Bone marrow (tissue), 2 donors: ENCODE results near the gene GLS2.
"Not testable (repeated sequence)": the region's sequence is repeated elsewhere in the genome, so short reads cannot be mapped to it uniquely, and the experiment has no call there.

Experiments
- DNase-seq, 2 donors: peaks; one replicate each; lab custom pipeline; 2025; lab: John Stamatoyannopoulos, UW

GLS2 gene

DNA sequence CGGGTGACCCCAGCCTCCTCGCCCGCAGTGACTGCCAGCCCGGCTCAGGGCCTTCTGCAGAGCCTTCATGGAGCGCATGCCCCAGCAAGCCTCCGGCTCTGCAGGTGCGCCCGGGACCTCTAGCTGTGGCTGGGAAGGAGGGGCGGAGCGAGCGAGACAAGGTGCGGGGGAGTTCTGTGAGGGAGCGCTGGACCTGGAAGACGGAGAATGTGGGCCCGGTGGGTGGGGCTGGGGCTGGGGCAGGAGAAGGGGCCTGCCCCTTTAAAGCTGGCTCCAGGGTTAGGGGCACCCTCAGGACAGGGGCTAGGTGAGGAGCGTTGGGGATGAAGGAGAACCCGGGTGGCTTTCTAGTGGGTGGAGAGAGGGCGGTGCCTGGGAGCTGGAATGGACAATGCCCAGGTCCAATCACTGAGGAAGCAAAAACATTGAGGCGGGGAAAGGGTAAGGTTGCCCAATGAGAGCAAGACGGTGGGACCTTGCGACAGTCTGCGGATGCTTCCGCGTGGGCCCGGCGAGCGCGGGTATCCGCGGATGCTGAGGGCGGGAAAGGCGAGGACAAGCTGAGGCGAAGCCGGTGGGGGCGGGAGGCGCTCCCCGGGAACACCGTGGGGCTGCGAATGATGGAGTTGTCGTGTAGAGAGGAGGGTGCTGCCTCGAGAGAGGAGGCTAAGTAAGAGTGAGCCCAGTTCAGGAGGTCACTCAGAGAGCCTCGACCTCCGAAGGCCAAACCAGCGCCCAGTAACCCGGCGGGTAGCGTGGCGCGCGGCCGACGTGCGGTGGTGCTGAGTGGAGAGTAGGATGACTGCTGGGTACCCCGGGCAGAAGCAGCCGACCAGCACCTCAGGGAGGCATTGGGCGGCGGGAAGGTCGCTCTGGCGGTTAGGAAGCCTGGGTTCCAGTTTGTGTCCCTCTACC is at the start of gene GLS2:
Gene GLS2, minus strand, starts transcription at position 121 of the 915 bp plus-strand sequence. Its CDS starts 43 bp downstream, at position 78.
- DNase-seq, result peak in 1 of 2 donors; percentile 18

DNA sequence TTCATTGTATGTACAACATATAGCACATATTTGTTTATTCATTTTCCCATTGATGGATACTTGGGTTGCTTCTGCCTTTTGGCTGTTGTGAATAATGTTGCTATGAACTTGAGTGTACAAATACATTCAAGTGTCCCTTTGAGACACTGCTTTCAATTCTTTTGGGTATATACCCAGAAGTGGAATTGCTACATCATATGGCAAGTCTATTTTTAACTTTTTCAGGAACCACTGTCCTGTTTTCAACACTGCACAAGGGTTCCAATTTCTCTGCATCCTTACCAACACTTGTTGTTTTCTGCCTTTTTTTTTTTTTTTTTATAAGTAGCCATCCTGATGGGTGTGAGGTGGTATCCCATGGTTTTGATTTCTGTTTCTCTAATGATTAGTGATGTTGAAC is 49.6 kb upstream of the GLS2 start:
- DNase-seq, result no peak

DNA sequence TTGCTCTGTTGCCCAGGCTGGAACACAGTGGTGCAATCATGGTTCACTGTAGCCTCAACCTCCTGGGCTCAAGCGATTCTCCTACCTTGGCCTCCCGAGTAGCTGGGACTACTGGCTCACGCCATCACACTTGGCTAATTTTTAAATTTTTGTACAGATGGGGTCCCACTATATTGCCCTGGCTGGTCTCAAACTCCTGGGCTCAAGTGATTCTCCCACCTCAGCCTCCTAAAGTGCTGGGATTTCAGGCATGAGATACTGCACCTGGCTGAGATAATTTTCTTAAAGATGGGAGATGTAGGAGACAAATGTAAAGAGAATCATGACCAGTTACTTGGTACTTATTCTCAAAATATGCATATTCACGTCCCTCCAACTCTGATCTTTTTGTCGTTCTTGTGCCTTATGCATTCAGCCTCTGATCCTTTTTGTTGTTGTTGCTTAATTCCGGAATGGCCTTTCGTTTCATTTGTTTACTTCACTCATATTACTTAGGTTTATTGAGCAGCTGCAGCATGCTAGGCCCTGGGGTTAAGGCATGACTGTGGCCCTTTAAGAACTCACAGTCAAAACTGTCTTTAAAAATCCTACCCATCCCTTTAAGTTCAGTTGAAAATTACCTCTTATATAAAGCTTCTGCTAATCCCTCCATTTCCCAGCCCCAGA is 42.6 kb upstream of the GLS2 start:
- DNase-seq, result no peak

DNA sequence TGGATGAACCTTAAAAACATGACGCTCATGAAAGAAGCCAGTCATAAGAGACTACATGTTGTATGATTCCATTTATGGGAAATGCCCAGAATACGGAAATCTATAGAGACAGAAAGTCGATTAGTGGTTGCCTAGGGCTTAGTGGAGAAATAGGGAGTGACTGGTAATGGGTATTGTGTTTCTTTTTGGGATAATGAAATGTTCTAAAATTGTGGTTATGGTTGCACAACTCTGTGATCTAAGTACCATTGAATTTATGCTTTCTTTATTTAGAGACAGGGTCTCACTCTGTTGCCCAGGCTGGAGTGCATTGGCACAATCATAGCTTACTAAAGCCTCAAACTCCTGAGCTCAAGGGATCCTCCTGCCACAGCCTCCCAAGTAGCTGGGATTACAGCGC is 41.7 kb upstream of the GLS2 start:
- no peak for DNase-seq

DNA sequence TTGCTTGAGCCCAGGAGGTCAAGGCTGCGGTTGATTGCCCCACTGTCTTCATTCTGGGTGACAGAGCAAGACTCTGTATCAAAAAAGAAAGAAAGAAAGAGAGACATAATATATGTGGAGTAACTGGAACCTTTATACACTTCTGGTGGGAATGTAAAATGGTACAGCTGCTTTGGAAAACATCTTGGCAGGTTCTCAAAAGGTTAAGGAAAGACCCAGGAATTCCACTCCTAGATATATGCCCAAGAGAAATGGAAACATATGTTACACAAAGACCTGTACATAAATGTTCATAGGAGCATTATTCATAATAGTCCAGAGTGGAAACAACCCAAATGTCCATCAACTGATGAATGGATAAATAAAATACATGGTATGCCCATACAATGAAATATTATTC is 40.9 kb upstream of the GLS2 start:
- DNase-seq, result no peak

DNA sequence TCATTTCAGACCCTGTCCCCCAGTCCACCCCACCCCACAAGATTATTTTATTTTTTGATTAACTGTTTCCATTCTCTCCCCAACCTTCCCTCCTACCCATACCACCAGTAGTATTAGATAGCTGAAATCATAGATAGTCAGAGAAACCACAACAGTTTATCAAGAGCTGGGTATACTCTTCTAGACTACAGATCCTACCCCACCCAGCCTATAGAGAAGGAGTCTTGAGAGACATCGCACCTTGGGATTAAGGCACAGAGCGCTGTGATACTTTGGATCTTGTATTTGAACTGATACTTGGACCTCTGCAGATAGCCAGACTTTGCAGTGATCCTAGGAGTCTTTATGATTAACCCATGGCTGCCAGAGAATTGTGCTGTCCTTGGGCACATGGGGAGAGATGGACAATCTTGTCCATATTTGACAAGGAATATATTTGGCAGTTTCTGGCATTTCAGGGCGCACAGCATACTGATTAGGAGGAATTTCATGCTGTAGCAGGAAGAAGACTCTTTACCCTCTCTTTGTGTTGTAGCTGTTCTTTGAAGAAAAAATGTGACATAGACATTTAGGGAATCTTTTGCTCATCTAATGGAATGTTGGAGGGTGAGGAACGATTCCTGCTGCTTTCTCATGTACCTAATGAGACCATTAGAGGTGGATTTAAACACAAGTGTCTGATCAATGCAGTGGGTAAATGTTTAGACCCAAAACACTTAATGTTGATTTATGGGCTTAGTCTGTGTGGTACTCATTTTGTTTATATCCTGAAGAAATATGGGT is 34.6 kb upstream of the GLS2 start:
- DNase-seq, result no peak

DNA sequence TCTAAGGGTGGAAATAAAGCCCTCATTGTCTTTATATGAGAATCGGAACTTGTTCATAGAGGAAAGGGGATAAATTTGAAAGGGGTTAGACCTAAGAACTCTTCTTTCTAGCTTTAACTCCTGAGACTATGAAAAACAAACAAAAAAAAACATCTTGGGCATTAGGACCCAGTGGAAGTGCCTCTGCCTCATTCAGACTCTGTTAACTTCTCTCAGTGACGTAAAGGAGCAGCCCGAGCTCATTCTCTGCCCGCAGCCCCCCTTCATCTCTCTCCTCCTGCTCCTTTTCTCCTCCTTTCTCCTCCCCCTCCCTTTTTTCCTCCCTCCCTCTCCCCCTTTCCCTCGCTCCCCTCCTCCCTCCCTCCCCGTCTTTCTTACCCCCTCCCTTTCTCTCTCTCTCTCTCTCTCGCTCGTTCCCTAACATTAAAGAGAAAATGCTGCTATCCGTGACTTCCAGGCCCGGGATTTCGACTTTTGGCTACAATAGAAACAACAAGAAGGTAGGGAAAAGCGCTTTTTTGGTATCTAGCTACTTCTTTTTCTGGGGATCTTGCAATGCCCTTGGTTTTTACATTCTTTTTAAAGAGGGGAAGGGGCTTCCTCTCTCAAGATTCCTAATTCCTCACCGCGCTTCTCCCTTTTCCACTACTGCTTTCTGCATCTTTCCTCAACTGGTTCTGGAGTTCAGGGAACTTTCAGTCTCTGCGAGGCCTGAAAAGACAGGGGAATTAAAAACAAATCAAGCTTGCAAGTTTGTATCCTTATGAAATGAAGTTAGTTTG is 33.8 kb upstream of the GLS2 start, which contains the start of gene RBMS2:
Gene RBMS2, plus strand, starts transcription at position 231 of the 782 bp plus-strand sequence. Its CDS starts 204 bp downstream, at position 435.
- DNase-seq, result peak in 1 of 2 donors; percentile 58

DNA sequence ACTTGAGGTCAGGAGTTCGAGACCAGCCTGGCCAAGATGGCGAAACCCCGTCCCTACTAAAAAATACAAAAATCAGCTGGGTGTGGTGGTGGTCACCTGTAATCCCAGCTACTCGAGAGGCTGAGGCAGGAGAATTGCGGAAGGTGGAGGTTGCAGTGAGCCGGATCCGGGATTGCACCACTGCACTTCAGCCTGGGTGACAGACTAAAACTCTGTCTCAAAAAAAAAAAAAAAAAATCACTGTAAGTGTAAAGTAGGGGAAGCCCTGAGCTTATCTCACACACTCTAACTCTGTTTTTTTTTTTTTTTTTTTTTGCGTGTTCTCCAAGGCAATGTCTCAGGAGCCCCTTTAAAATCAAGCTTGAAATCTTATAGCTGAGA is 33.2 kb upstream of the GLS2 start:
- no peak for DNase-seq

DNA sequence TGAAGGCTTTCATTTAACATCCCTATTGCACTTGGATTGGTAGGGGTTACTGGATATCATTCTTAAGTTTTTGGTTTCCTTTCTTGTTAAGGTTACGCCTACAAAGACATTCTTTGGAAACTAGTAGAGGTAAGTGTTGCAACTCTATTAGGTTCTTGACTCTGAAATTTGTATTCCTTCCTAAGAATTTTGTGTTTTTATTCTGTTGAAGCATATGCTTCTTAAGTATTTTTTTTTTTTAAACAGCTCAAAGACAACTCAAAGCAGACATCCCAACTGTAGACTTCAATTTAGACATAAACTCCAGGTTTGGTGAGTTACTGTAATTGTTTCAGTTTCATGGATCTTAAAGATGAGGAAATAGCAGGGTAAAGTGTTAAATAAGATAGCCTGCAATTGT is 32.5 kb upstream of the GLS2 start:
- no peak for DNase-seq

DNA sequence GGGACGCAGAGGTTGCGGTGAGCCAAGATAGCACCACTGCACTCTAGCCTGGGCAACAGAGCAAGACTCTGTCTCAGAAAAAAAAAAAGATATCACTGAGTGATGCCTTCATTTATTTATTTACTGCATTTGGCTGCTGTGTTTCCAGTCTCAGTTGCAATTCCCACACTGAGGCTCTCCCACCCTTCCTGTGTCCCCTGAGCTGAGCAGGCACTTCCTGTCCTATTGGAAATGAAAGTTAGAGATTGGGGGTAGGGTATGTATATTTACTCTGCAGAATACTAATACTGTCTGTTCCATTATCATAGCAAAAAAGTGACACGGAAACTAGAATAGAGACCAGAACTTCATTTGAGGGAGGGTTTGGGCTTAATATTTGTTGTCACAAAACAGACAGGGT is 32.1 kb upstream of the GLS2 start:
- DNase-seq, result no peak

DNA sequence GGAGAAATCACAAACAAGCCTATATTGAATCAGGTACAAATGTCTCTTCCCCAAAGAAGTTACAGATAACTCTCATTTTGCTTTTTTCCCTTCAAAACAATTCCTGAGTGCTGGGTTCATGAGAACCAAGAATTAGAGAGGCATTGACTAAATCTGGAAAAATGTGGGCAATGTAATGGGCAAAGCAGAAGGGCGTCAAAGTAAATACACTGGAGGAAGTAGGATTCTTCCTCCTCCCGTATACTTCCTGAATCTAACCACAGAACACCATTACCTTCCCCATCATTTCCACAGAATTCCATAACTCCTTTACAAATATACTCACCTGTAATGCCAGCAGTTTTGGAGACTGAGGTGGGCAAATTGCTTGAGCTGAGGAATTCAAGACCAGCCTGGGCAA is 30.6 kb upstream of the GLS2 start:
- DNase-seq, result no peak

DNA sequence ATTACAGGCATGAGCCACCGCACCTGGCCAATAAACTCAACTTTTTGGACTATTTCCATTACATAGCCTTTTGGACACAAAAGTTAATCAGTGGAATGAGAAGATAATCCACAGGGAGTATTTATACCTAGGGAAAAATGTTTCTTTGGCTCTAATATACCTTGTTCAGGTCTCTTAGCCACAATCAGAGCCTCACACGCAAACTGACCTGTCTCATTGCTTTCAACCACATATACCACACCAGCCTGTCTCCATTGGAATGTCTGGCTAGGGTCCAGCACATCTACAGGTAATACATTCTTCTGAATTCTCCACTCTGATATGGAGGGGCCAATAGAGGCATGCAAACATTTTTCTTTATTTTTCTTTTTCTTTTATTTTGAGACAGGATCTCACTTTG is 29.9 kb upstream of the GLS2 start:
- DNase-seq, result no peak

DNA sequence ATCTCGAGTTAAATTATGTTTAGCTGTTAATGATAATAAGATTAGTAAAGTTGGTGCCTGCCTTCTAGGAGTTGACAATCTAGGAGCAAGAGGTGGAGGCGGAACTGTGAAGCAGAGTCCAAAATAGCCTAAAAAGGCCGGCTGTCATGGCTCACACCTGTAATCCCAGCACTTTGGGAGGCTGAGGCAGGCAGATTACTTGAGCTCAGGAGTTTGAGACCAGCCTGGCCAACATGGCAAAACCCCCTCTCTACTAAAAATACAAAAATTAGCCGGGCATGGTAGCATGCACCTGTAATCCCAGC is 26.0 kb upstream of the GLS2 start:
- DNase-seq, result not testable (repeated sequence)

DNA sequence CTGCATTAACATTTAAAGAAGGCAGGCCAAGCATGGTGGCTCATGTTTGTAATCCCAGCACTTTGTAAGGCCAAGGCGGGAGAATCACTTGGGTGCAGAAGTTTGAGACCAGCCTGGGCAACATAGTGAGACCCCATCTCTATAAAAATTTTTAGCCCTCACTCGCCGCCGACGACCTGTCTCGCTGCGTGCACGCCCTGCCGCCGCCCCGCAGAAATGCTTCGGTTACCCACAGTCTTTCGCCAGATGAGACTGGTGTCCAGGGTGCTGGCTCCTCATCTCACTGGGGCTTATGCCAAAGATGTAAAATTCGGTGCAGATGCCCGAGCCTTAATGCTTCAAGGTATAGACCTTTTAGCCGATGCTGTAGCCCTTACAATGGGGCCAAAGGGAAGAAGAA is 22.8 kb upstream of the GLS2 start:
- no peak for DNase-seq

DNA sequence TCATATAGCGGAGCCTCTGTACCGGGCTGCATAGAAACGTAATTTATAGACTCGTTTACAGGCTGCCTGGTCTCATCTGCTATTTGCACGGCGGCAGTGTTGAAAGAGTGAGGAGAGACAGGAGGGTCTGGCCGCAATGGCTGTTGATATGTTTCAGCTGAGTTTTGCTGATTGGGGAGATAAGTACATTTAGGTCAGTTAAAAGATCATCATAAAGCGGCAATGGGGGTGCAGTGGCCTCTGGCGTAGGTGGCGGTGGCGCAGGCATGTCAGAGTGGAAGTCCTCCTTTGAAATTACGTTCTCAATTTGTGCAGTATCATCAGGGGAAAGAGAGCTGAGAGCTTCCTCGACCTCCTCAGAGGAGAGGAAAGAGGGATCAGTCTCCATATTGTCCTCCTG is 11.9 kb upstream of the GLS2 start:
- not testable (repeated sequence) for DNase-seq

DNA sequence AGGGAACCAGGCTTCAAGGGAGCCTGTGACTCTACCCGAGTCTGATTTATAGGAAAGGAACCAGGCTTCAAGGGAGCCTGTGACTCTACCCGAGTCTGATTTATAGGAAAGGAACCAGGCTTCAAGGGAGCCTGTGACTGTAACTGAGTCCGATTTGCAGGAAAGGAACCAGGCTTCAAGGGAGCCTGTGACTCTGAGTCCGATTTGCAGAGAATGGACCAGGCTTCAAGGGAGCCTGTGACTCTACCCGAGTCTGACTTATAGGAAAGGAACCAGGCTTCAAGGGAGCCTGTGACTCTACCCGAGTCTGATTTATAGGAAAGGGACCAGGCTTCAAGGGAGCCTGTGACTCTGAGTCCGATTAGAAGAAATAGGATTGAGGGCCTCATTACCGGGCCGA is 11.5 kb upstream of the GLS2 start:
- DNase-seq, result not testable (repeated sequence)

DNA sequence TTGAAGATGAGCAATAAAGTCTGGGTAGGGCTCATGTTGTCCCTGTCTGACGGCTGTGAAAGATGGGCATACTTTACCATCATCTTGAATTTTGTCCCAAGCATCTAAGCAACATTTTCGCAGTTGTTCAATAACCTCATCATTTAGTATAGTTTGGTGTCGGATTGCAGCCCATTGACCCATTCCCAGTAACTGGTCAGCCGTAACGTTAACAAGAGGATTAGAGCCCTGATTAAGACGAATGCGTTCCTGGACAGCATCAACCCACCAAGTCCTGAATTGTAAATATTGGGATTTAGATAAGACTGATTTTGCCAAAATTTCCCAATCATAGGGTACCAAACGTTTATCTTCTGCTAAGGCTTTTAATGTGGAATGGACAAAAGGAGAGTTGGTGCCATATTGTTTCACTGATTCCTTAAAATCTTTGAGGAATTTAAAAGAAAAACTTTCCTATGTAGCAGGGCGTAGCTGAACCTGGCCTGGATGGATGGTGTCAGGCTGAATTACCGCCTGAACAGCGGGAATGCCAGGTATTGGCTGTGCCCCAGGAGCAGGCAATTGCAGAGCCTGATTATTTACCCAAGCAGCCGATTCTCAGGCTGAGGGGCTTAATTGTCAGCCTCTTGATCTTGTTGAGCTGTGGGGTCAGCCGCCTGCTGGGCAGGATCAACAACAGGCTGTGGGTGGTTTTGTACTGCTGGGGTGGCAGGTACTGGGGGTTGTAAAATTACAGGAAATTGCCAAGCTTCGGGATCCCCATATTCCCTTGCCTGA is 10.4 kb upstream of the GLS2 start:
- not testable (repeated sequence) for DNase-seq

DNA sequence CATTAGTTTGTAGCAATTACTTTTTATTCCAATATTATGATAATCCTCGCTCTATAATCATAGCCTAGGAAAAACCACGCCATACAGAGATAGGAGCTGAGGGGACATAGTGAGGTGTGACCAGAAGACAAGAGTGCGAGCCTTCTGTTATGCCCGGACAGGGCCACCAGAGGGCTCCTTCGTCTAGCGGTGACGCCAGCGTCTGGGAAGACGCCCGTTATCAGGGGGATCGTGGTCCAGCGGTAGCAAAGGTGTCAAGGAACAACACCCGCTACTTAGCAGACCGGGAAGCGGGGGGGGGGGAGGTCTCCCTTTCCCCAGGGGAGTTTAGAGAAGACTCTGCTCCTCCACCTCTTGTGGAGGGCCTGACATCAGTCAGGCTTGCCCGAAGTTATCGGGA is 8.7 kb upstream of the GLS2 start:
- peak in 1 of 2 donors; percentile 3 for DNase-seq

DNA sequence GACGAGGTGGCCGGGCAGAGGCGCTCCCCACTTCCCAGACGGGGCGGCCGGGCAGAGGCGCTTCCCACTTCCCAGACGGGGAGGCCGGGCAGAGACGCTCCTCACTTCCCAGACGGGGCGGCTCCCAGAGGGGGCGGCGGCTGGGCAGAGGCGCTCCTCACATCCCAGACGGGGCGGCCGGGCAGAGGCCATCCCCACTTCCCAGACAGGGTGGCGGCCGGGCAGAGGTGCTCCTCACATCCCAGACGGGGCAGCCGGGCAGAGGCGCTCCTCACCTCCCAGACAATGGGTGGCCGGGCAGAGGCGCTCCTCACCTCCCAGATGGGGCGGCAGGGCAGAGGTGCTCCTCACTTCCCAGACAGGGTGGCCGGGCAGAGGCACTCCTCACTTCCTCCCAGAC is 6.5 kb upstream of the GLS2 start:
- DNase-seq, result not testable (repeated sequence)

DNA sequence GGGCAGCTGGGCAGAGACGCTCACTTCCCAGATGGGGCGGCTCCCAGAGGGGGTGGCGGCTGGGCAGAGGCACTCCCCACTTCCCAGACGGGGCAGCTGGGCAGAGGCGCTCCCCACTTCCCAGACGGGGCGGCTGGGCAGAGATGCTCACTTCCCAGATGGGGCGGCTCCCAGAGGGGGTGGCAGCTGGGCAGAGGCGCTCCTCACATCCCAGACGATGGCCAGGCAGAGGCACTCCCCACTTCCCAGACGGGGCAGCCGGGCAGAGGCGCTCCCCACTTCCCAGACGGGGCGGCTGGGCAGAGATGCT is 6.1 kb upstream of the GLS2 start:
- not testable (repeated sequence) for DNase-seq

DNA sequence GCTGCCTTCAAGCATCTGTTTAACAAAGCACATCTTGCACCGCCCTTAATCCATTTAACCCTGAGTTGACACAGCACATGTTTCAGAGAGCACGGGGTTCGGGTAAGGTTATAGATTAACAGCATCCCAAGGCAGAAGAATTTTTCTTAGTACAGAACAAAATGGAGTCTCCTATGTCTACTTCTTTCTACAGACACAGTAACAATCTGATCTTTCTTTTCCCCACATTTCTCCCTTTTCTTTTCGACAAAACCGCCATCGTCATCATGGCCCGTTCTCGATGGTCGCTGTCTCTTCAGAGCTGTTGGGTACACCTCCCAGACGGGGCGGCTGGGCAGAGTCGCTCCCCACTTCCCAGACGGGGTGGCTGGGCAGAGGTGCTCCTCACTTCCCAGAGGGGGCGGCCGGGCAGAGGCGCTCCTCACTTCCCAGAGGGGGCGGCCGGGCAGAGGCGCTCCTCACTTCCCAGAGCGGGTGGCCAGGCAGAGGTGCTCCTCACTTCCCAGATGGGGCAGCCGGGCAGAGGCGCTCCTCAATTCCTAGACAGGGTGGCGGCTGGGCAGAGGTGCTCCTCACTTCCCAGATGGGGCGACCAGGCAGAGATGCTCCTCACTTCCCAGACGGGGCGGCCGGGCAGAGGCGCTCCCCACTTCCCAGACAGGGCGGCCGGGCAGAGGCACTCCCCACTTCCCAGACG is 5.6 kb upstream of the GLS2 start:
- not testable (repeated sequence) for DNase-seq
